ENCODE data around the gene KNSTRN.

DNA sequence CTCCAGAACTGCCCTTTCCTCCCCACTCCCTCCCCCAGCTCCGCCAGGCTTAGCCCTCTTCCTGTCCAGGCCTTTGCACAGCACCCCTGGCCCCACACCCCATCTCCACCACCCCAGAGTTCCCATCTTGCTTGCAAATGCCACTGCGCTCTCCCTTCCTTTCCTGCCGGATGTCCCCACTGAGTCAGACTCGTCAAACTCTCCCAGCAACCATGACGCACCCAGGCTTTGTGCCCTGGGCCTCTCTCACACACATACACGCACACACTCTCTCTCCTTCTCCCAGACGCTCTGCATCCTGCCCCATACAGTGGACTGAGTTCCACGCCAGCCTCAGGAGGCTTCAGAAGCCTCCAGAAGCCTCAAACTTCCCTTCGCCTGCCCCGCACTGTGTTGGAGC lies 39.0 kb upstream of the KNSTRN start:
- TF ChIP-seq, protein P1, sequence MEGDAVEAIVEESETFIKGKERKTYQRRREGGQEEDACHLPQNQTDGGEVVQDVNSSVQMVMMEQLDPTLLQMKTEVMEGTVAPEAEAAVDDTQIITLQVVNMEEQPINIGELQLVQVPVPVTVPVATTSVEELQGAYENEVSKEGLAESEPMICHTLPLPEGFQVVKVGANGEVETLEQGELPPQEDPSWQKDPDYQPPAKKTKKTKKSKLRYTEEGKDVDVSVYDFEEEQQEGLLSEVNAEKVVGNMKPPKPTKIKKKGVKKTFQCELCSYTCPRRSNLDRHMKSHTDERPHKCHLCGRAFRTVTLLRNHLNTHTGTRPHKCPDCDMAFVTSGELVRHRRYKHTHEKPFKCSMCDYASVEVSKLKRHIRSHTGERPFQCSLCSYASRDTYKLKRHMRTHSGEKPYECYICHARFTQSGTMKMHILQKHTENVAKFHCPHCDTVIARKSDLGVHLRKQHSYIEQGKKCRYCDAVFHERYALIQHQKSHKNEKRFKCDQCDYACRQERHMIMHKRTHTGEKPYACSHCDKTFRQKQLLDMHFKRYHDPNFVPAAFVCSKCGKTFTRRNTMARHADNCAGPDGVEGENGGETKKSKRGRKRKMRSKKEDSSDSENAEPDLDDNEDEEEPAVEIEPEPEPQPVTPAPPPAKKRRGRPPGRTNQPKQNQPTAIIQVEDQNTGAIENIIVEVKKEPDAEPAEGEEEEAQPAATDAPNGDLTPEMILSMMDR (IDR thresholded peaks at IDR 0.05) = no peak
- TF ChIP-seq POLR2A (IDR thresholded peaks at IDR 0.05) = no peak

All from thyroid gland (tissue), 4 donors.